ENCODE data around the gene SNRPD2.

DNA sequence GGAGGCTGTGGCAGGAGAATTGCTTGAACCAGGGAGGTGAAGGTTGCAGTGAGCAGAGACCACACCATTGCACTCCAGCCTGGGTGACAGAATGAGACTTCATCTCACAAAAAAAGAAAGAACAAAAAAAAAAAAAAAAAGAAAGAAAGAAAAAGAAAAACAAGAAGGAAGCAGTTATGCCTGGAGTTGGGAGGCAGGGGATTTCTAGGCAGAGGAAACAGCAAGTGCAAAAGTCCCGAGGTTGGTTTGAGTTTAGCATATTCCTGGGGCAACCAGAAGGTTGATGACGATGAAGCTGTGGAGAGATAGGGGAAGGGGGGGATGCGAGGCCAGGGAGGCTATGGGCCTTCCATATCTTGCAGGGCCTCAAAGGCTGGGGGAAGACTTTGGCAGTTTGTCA is 41.0 kb downstream of the SNRPD2 start:
- TF ChIP-seq CTCF (IDR thresholded peaks at IDR 0.05) (no peak), EZH2 (IDR thresholded peaks at IDR 0.05) (no peak), EZH2phosphoT487 (IDR thresholded peaks at IDR 0.05) (no peak)

All from neural progenitor cell (in vitro differentiated cells).